Stomach smooth muscle (tissue), 2 donors: Measurements from ENCODE around the gene BNIPL.

Experiments
- H3K27ac ChIP-seq: one replicate; pipeline ENCODE4 v1.7.0; 2013; ENCODE audit warnings: mild to moderate bottlenecking, low read length, inconsistent platforms
- H3K27me3 ChIP-seq, 2 donors: one replicate each; pipeline ENCODE4 v1.7.0; 2013; ENCODE audit warnings: low read length in 2 of 2; ENCODE audit not compliant: insufficient read depth in 2 of 2, control insufficient read depth in 1 of 2
- H3K36me3 ChIP-seq, 2 donors: one replicate each; pipeline ENCODE4 v1.7.0; 2013; ENCODE audit warnings: low read length in 2 of 2; ENCODE audit not compliant: control insufficient read depth in 2 of 2, insufficient read depth in 2 of 2
- H3K4me1 ChIP-seq: one replicate; pipeline ENCODE4 v1.7.0; 2013; ENCODE audit warnings: low read length; ENCODE audit not compliant: control insufficient read depth, insufficient read depth
- H3K4me3 ChIP-seq, 2 donors: one replicate each; pipeline ENCODE4 v1.7.0; 2013; ENCODE audit warnings: low read length in 2 of 2
- H3K9ac ChIP-seq, 2 donors: one replicate each; pipeline ENCODE4 v1.7.0; 2013; ENCODE audit warnings: low read length in 2 of 2, mild to moderate bottlenecking in 1 of 2
- H3K9me3 ChIP-seq, 2 donors: one replicate each; pipeline ENCODE4 v1.7.0; 2013; ENCODE audit warnings: low read length in 2 of 2; ENCODE audit not compliant: control insufficient read depth in 2 of 2
- donor health status: healthy.
- donor health status: Pancreatic carcinoma.

BNIPL gene

GRCh38 chr1:151001602-151002001, 34.8 kb upstream of the BNIPL start:
- Histone ChIP-seq H3K27ac (no peak overlapping the region), H3K36me3 (peaks cover 36 to 42% of the 10 kb centered on the region in 2 donors)

DNA sequence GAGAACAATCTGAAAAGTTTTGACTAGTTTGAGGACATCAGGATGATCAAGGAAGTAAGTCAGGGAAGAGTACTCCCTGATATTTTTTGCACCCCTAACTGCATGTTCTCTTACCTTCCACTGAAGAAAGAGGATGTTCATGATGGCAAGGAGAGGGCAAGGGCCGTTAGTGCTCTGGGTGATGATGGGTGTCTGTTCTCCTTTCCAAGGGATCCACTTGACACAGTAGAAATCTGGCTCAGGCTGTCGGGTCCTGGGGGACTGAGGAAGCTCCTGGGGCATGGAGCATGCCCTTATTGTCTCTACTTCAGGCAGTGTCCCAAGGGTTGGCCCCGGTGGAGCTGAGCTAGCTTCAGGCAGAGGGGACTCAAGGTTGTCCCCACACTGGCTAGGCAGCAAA, 34.3 kb upstream of the BNIPL start:
- no peak overlapping the region for H3K4me3 ChIP-seq
- H3K9me3 ChIP-seq, result no peaks in the 10 kb centered on the region
- no peak overlapping the region for H3K9ac ChIP-seq
- H3K27ac ChIP-seq, result no peak overlapping the region
- H3K36me3 ChIP-seq, result peaks cover 34 to 37% of the 10 kb centered on the region in 2 donors
- H3K27me3 ChIP-seq, result no peaks in the 10 kb centered on the region
- peaks cover 23% of the 10 kb centered on the region for H3K4me1 ChIP-seq

More at GRCh38 chr1:151001602-151002001, 34.8 kb upstream of the BNIPL start:
- no peak overlapping the region for H3K4me3 ChIP-seq
- peaks cover 20% of the 10 kb centered on the region for H3K4me1 ChIP-seq
- no peak overlapping the region for H3K9ac ChIP-seq
- H3K27me3 ChIP-seq, result no peaks in the 10 kb centered on the region
- H3K9me3 ChIP-seq, result no peaks in the 10 kb centered on the region

GRCh38 chr1:151002611-151003010, 33.8 kb upstream of the BNIPL start:
- H3K27ac ChIP-seq, result no peak overlapping the region
- peaks cover 29 to 34% of the 10 kb centered on the region in 2 donors for H3K36me3 ChIP-seq
- H3K4me1 ChIP-seq, result peaks cover 28% of the 10 kb centered on the region
- H3K9ac ChIP-seq, result no peak overlapping the region
- H3K9me3 ChIP-seq, result no peaks in the 10 kb centered on the region
- no peak overlapping the region for H3K4me3 ChIP-seq
- no peaks in the 10 kb centered on the region for H3K27me3 ChIP-seq

DNA sequence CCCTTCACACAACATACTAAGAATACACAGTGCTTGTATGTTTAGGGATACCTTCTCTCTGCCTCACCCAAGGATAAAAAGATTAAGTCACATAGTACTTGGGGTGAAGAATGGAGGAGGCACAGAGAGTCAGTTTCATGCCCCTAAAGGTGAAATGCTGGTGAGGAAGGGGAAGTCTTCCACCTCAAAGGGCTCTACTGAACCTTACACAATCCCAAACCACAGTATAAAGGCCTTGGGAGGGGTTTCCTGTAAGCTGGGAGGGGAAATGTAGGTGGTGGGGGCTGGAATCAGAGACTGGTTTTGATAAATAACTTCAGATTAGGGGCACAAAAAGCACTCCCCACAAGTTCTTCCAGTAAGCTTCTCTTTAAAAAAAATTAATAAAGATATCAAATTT, 33.2 kb upstream of the BNIPL start:
- Histone ChIP-seq H3K4me1 (peaks cover 33% of the 10 kb centered on the region), H3K27ac (no peak overlapping the region)

DNA sequence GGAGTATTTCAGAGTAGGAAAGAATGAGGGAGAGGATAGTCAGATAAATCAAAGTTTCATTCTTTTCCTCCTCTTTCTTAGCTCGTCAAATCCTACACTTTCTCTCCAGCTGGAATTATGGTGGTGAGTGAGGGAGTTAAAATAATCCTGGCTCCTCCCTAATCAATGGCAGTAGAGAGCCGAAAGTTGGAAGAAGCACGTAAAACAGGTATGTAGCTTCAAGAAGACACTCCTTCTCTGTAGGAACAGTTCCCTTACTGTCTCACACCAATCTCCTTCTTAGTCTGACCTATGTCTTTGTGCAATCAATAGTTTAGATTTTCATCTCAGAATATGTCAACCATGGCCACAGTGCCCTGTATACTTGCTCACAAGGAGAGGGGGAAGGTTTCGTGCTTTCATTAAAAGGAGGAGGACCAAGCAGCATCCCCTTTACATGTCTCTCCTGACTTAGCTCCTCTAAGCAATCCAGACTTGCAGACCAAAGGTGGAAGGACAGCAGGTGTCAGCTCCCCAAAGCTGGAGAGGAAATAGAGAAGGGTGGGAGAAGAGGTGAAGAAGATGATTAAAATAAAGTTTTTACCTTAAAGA, 30.6 kb upstream of the BNIPL start:
- Histone ChIP-seq H3K4me1 (peaks cover 44% of the 10 kb centered on the region), H3K9ac (peak overlapping the region; percentile 59 to 95), H3K27ac (peak overlapping the region; percentile 92), H3K4me3 (peak overlapping the region; percentile 72 to 95), H3K9me3 (no peaks in the 10 kb centered on the region), H3K36me3 (peaks cover 10 to 12% of the 10 kb centered on the region in 2 donors), H3K27me3 (no peaks in the 10 kb centered on the region)

More for the DNA sequence above, 33.2 kb upstream of the BNIPL start:
- Histone ChIP-seq H3K27me3 (no peaks in the 10 kb centered on the region), H3K4me3 (peak overlapping the region; percentile 28 to 47), H3K9me3 (no peaks in the 10 kb centered on the region), H3K36me3 (peaks cover 23 to 30% of the 10 kb centered on the region in 2 donors), H3K9ac (peak overlapping the region in 1 of 2 donors; percentile 34)

DNA sequence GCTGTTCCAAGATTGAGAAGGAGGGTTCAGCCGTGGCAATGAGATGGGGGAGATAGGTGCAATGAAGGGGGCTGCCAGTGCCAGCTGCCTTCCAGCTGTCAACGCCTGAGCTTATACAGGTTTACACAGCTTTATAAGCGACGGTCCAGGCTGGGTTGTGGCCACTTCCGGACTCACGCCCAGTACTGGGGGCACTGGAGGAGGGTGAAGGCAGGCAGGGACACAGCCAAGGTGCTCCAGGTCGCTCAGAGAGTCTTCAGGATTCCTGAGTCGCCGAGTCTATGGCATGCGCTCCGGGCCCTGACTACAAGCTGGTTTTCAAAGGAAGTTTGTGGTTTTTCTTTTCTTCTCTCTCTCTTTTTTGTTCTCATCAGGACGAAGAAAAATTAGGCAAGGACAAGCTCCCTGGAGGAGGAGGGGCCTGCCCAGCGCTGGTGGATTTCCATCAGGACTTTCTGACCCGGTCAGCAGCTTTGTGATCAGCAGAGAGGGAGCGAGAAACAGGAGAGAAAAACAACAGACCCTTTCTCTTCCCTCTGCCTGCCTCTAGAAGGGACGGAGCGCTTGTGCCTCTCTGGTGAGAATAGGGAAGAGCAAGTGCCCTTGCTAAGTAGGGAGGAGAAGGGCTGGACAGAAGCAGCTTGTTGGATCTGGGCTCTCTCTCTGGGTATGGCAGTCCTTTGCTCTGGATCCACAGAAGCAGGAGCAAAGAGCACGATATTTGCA, 29.9 kb upstream of the BNIPL start, which contains the start of gene MINDY1:
TSS of gene MINDY1 (minus strand) at position 576 of the 726 bp plus-strand sequence. CDS start 4,285 bp downstream, outside the sequence.
- H3K27me3 ChIP-seq, result no peaks in the 10 kb centered on the region
- peaks cover 44% of the 10 kb centered on the region for H3K4me1 ChIP-seq
- H3K27ac ChIP-seq, result peak within 1 kb of the TSS; percentile 92
- peak within 1 kb of the TSS; percentile 59 to 95 for H3K9ac ChIP-seq
- peaks cover 8 to 10% of the 10 kb centered on the region in 2 donors for H3K36me3 ChIP-seq
- H3K9me3 ChIP-seq, result no peaks in the 10 kb centered on the region
- H3K4me3 ChIP-seq, result peak within 1 kb of the TSS; percentile 86 to 99

DNA sequence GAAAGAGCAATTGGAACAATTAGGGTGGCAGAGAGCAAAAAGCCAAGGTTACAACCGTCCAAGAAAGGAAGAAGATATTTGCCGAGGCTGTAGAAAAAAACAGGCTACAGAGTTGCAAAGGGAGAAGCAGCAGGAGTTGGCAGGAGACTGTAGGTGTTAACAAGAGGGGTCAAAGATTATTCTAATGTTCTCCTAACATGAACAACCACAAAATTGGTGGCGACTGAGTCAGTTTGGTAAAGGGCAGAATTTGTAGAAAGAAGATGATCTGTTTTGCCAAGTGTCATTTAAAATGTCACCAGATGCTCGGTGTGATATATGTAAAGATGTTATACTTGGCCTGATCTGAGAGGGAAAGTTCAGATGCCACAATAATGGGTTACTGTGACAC, 28.5 kb upstream of the BNIPL start:
- Histone ChIP-seq H3K9me3 (no peaks in the 10 kb centered on the region), H3K4me3 (peak overlapping the region; percentile 86 to 99), H3K4me1 (peaks cover 39% of the 10 kb centered on the region), H3K27ac (peak overlapping the region; percentile 92), H3K27me3 (no peaks in the 10 kb centered on the region), H3K36me3 (no peaks in the 10 kb centered on the region), H3K9ac (peak overlapping the region; percentile 39 to 52)

GRCh38 chr1:151008244-151009205, 27.9 kb upstream of the BNIPL start, which contains the start of gene PRUNE1:
Gene PRUNE1, plus strand, starts transcription at chr1:151008449. Its CDS starts 184 bp downstream, at chr1:151008633.
- Histone ChIP-seq H3K9me3 (no peaks in the 10 kb centered on the region), H3K4me3 (peak within 1 kb of the TSS; percentile 86 to 99), H3K36me3 (no peaks in the 10 kb centered on the region), H3K27ac (peak within 1 kb of the TSS; percentile 92), H3K9ac (peak within 1 kb of the TSS; percentile 81 to 93), H3K4me1 (peaks cover 40% of the 10 kb centered on the region), H3K27me3 (no peaks in the 10 kb centered on the region)

DNA sequence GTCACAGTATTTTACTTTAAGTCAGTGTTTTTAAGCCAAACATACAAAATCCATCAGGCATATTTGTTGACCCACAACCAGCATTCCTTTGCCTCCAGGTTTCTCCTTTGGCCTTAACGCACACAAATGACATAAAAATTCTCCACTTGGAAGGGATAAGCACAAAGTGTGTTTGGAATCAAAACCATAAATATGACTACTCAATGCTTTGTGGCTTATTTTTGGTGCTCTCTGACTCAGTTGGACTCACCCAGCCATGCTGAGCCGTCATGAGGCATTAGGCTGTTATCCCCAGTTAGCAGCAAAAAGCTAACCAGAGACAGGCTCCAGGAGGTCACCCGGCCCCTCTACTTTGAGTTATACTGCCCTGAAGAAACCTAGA, 27.2 kb upstream of the BNIPL start:
- H3K36me3 ChIP-seq, result no peaks in the 10 kb centered on the region
- H3K9me3 ChIP-seq, result no peaks in the 10 kb centered on the region
- peak overlapping the region; percentile 81 to 93 for H3K9ac ChIP-seq
- peak overlapping the region; percentile 86 to 99 for H3K4me3 ChIP-seq
- H3K27me3 ChIP-seq, result no peaks in the 10 kb centered on the region
- peak overlapping the region; percentile 92 for H3K27ac ChIP-seq
- H3K4me1 ChIP-seq, result peaks cover 39% of the 10 kb centered on the region

GRCh38 chr1:151009674-151010345, 26.6 kb upstream of the BNIPL start:
- Histone ChIP-seq H3K4me1 (peaks cover 34% of the 10 kb centered on the region), H3K9ac (no peak overlapping the region), H3K4me3 (peak overlapping the region; percentile 86 to 99), H3K9me3 (no peaks in the 10 kb centered on the region), H3K27me3 (no peaks in the 10 kb centered on the region), H3K27ac (no peak overlapping the region), H3K36me3 (no peaks in the 10 kb centered on the region)
